Body of pancreas (tissue), 4 donors: Measurements from ENCODE around the gene RASL12. TPM values are rescaled to one million over a fixed set of nuclear protein-coding genes. Genes with fewer than 3 reads are reported as not detected.

ENCODE experiments used
- ATAC-seq: fragments of 150-250 bp; one replicate; pipeline ENCODE4 v1.9.1; 2016
- DNase-seq, 4 donors: peaks; one replicate each; pipeline ENCODE4 v3.0.0-alpha.2; 2019
- H3K27ac ChIP-seq, 4 donors: fragments of 200-600 bp; sonication (generic); 1 replicate in 3 of 4; 2 replicates in 1 of 4; pipeline versions ENCODE4 v1.5.1 to v1.6.1; 2016 to 2019; ENCODE audit warnings: mild to moderate bottlenecking in 1 of 4, mixed read lengths in 1 of 4, moderate library complexity in 1 of 4
- H3K27me3 ChIP-seq, 2 donors: fragments of 200-600 bp; sonication (generic); one replicate each; pipeline ENCODE4 v1.6.0; 2016; ENCODE audit warnings: mild to moderate bottlenecking in 1 of 2
- H3K36me3 ChIP-seq, 2 donors: fragments of 200-600 bp; sonication (generic); replicated peaks in 1 of 2; 2 replicates each; pipeline ENCODE4 v1.5.1; 2016; ENCODE audit warnings: low read depth in 2 of 2; ENCODE audit not compliant: insufficient read depth in 1 of 2
- H3K4me1 ChIP-seq: fragments of 200-600 bp; sonication (generic); one replicate; pipeline ENCODE4 v1.6.0; 2016
- H3K4me3 ChIP-seq, 2 donors: fragments of 200-600 bp; sonication (generic); 1 replicate in 1 of 2; 2 replicates in 1 of 2; pipeline ENCODE4 v1.5.1; 2016 to 2019
- H3K9me3 ChIP-seq, 3 donors: fragments of 200-600 bp; sonication (generic); 1 replicate in 2 of 3; 2 replicates in 1 of 3; pipeline ENCODE4 v1.5.1; 2016
- POLR2A ChIP-seq, 3 donors: fragments of 450-650 bp; IDR thresholded peaks; one replicate each; pipeline ENCODE4 v1.6.1; 2016; ENCODE audit warnings: antibody characterized with exemption in 3 of 3, mild to moderate bottlenecking in 2 of 3
- WGBS, 2 donors: methylation state at CpG; one replicate each; pipeline ENCODE4 v1.1.5; 2017; 5-methylcytosine and 5-hydroxymethylcytosine counted together
- intact Hi-C: fragments of 100-400 bp; cut with DNase I; formaldehyde crosslinking; loops from one replicate; pipeline ENCODE4 v1.15.1; 2023
- total RNA-seq, 2 donors: library from RNA; depleted of rRNA; stranded (reverse); fragments of >200 nt; gene quantifications; one replicate each; pipeline ENCODE4 v1.1.0, GENCODE V29; 2016
- TF ChIP-seq, protein P1 (sequence below), 7 experiments: fragments of 450-650 bp in 4 of 7; fragments of 200-600 bp in 3 of 7; sonication (generic) in 3 of 7; IDR thresholded peaks; one replicate each; pipeline ENCODE4 v1.5.1; 2016 to 2019; ENCODE audit warnings: antibody characterized with exemption in 7 of 7

RASL12 gene
- total RNA-seq, 2 donors from 2014 or later = 3.1 to 4.6 TPM

DNA sequence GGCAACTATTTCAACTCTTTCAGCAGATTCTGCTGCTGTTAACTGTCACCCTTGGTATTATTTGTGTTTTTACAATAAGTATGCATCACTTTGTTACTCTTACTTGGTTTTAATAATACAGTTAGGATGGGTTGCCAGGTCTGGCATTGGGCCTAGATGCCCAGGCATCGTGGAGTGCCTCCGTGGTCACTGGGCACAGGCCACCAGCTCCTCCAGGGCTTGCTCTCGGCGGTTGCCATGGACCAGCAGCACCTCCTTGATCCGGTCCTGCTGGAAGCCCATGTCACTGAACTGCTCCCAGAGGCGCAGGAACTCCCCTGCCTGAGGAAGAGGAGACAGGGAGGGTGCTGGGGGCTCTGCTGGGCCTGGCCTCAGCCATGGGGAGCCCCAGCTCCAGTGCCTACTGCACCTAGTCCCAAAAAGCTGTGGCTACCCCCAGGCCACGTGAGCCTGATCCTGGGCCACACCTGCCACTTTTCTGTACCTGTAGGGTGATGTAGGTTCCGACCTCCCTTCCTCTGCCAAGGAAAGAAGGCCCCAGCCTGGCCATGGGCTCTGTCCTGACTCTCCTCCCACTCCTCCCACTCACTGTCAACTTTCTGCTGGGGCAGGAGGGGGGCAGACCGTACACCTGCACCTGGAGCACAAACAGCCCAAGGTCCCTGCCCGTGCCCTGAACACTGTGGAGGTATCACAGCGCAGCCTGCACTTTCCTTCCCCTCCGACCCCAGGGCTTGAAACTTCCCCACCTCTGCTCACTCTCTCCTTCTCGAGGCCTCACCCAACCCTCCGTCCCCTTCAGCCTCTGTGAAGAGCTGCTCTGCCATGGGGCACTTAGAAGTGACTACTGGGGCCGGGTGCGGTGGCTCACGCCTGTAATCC is 25.4 kb upstream of the RASL12 start:
- TF ChIP-seq POLR2A (IDR thresholded peaks at IDR 0.05) = no peak
- TF ChIP-seq, protein P1, sequence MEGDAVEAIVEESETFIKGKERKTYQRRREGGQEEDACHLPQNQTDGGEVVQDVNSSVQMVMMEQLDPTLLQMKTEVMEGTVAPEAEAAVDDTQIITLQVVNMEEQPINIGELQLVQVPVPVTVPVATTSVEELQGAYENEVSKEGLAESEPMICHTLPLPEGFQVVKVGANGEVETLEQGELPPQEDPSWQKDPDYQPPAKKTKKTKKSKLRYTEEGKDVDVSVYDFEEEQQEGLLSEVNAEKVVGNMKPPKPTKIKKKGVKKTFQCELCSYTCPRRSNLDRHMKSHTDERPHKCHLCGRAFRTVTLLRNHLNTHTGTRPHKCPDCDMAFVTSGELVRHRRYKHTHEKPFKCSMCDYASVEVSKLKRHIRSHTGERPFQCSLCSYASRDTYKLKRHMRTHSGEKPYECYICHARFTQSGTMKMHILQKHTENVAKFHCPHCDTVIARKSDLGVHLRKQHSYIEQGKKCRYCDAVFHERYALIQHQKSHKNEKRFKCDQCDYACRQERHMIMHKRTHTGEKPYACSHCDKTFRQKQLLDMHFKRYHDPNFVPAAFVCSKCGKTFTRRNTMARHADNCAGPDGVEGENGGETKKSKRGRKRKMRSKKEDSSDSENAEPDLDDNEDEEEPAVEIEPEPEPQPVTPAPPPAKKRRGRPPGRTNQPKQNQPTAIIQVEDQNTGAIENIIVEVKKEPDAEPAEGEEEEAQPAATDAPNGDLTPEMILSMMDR (IDR thresholded peaks at IDR 0.05) = no peak
- WGBS, 2 donors = 86 to 95% methylated on average over 11 to 17 of the region's 17 CpGs
- H3K27ac ChIP-seq = no peak overlapping the region
- H3K4me1 ChIP-seq = peaks cover 8% of the 10 kb centered on the region
- ATAC-seq (no peak), DNase-seq (no peak)
- no peaks in the 10 kb centered on the region for H3K9me3 ChIP-seq
- no peaks in the 10 kb centered on the region for H3K36me3 ChIP-seq
- intact Hi-C loops = no loop called here
- no peaks in the 10 kb centered on the region for H3K27me3 ChIP-seq
- no peak overlapping the region for H3K4me3 ChIP-seq

DNA sequence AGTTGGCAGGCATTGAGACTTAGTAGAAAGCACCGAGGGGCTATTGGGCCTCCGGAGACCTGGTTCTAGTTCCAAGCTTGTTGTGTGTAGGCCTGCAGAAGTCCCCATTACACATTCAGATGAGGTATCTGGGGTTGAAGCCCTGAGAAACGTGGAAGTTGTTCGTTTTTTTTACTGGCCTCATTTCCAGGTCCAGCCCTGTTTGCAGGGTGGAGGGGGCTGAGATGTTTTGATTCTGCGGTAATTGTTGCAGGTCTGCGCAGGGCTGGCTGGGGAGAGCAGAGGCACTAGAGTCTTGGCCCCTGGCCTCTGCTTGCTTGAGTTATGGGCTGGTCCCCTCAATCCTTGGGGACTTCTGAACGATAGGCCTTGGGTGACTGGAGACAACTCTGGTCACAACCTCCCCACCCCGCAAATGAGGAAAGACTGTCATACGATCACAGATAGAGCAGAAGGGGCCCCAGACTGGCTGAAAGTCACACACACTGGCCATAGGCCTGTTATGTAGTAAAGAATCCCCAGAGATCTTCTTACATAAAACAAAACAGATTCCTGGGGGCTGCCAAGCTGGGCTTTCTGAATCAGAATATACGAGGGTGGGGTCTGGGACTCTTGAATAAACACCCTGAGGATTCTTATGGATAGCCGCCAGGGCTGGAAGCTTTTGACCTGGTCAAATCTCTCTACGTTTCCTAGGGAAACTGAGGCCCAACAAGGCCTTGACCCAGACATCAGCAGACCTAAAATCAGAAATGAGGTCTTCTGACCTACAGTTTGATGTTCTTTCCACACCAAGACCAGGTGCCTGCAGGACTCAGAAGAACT is 24.4 kb upstream of the RASL12 start:
- intact Hi-C loops = no loop called here
- Histone ChIP-seq H3K36me3 (no peaks in the 10 kb centered on the region), H3K4me3 (no peak overlapping the region), H3K27me3 (no peaks in the 10 kb centered on the region), H3K27ac (no peak overlapping the region), H3K9me3 (no peaks in the 10 kb centered on the region), H3K4me1 (peaks cover 8% of the 10 kb centered on the region)
- 82 to 86% methylated on average over 10 to 12 of the region's 12 CpGs for WGBS, 2 donors
- no peak for DNase-seq
- no peak for ATAC-seq
- no peak for TF ChIP-seq POLR2A (IDR thresholded peaks at IDR 0.05)
- TF ChIP-seq, protein P1 (IDR thresholded peaks at IDR 0.05) = no peak

DNA sequence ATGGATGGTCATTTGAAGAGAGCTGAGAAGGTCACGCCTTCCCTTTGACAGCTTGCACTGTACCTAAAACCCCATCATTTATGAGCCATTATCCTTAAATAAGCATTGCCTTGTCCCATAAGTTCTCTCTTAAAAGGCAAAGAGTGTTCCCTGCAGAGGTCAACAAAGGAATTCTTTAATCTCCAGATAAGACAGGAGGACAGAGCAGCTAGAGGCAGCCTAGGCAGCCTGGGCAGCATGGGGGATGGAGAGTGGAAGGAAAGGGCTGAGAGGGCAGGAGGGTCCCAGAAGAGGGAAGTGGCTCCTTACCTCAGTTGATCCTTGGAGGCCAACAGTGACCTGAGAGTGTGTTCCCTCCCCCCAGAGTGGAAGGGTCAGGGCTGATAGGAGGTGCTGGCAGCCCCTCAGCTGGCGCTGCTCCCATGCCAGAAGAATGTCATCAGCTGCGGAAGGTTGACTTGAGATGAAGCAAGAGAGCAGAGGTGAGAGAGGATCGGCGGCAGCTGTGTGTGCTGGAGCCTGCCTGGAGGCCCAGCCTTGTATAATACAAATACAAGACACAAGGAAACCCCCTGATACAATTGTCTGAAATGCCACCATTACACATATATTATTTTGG is 21.5 kb upstream of the RASL12 start:
- intact Hi-C loops = no loop called here
- H3K4me1 ChIP-seq = peaks cover 8% of the 10 kb centered on the region
- DNase-seq (no peak), ATAC-seq (no peak)
- no peaks in the 10 kb centered on the region for H3K9me3 ChIP-seq
- 33 to 48% methylated on average over 5 of the region's 5 CpGs for WGBS, 2 donors
- H3K27me3 ChIP-seq = no peaks in the 10 kb centered on the region
- no peak overlapping the region for H3K27ac ChIP-seq
- TF ChIP-seq POLR2A (IDR thresholded peaks at IDR 0.05) = no peak
- TF ChIP-seq, protein P1 (IDR thresholded peaks at IDR 0.05) = no peak
- no peak overlapping the region for H3K4me3 ChIP-seq
- no peaks in the 10 kb centered on the region for H3K36me3 ChIP-seq

DNA sequence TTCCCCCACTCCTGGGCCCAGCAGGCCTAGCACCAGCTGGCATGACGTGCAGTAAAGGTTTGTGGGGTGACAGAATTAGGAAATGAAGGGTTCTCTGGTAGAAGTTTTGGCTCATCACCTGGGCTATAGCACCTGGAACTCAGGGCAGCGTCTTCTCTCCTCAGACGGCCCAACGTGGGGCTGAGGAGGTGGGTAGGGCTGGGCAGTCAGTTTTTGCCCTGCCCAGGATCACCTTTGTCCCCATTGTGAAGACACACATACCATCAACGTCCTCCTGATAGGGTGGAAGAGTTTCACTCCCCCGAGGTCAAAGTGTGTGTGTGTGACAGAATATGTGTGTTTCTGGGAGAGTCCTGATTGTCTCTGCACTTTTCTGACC is 20.8 kb upstream of the RASL12 start:
- WGBS, 2 donors = 56 to 58% methylated on average over 6 of the region's 6 CpGs
- intact Hi-C loops = no loop called here
- Histone ChIP-seq H3K36me3 (no peaks in the 10 kb centered on the region), H3K27me3 (no peaks in the 10 kb centered on the region), H3K27ac (no peak overlapping the region), H3K4me1 (peaks cover 8% of the 10 kb centered on the region), H3K9me3 (no peaks in the 10 kb centered on the region), H3K4me3 (no peak overlapping the region)
- TF ChIP-seq, protein P1 (IDR thresholded peaks at IDR 0.05) = no peak
- TF ChIP-seq POLR2A (IDR thresholded peaks at IDR 0.05) = no peak
- ATAC-seq = no peak
- DNase-seq = no peak
